NCI-H2171 (cell line): ENCODE measurements around the gene ARHGEF19.
"Not testable (repeated sequence)": the region's sequence is repeated elsewhere in the genome, so short reads cannot be mapped to it uniquely, and the experiment has no call there.

Experiments
- DNase-seq: peaks from one replicate; lab custom pipeline; 2025; lab: John Stamatoyannopoulos, UW

Gene ARHGEF19

DNA sequence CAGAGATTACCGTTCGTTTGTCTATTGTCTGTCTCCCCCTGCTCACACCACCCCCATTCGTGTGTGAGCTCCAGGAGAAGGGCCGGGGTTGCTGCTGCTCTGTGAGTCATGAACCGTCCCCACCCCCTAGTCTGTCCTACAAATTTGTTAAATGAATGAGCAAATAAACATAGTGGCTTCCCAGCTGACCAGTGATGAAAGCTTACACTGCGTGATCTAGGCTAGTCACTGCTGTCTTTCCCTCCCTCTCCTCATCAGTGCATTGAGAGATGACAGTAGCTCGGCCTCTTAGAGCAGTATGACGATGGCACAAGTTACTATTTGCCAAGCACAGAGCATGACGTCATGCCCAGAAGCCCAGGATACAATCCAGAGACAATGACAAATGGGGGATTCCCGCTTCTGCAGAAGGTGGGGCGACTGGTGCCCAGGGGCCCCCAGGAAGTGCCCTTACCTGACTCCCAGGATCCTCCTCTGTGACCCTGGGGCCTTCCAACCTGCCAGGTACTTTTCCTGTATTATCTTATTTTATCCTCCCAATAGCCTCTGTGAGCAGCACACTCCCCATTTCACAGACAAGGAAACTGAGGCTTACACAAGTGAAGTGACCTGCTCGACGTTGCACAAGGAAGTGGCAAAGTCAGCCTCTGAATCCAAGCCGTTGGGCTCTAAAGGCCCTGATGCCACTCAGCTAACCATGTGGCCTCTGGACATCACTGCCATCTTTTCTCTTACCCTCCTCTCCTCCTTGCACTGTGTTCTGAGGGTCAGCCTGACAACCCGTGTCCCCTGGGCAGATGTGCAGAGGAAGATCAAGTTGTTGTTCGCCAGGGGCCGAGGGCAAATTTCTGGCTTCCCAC lies 48.0 kb downstream of the ARHGEF19 start:
- no peak for DNase-seq

GRCh38 chr1:16163608-16164212 lies 48.7 kb downstream of the ARHGEF19 start:
- not testable (repeated sequence) for DNase-seq

GRCh38 chr1:16162163-16162822 lies 50.2 kb downstream of the ARHGEF19 start:
- no peak for DNase-seq

- DNase-seq: no peak
These were observed 50.7 kb downstream of the ARHGEF19 start for GRCh38 chr1:16161717-16162116.

GRCh38 chr1:16158993-16159831 lies 53.2 kb downstream of the ARHGEF19 start:
- no peak for DNase-seq

- DNase-seq: no peak
These were observed 54.4 kb downstream of the ARHGEF19 start for GRCh38 chr1:16158025-16158424.

DNA sequence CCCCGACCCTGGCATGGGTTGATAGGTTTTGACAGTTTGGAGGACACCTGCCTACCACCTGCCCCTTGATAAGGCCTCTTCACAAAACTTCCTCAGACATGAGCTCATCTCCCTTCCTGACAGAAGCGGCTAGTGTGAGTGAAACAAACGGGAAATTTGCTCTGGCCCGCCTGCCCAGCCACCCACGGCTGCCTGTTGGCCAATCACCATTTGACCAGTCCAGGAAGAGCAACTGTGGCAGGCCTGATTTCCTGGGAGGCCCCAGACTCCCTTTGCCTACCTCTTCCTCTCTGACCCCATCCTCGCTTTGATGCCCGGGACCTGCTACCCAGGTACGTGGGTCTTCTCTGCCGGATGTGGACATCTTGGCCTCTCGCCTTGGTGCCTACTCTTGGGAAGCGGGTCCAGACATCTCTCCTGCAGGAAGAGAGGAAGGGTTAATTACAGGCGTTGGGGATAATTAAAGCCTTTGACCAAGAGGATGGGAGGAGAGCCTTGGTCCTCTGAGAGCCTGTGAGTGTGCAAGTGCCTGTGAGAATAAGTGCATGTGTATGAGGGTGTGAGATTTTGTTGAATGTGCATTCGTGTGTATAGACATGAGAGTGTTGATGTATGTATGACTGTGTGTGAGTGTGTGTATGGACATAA lies 55.5 kb downstream of the ARHGEF19 start:
- DNase-seq: no peak

DNA sequence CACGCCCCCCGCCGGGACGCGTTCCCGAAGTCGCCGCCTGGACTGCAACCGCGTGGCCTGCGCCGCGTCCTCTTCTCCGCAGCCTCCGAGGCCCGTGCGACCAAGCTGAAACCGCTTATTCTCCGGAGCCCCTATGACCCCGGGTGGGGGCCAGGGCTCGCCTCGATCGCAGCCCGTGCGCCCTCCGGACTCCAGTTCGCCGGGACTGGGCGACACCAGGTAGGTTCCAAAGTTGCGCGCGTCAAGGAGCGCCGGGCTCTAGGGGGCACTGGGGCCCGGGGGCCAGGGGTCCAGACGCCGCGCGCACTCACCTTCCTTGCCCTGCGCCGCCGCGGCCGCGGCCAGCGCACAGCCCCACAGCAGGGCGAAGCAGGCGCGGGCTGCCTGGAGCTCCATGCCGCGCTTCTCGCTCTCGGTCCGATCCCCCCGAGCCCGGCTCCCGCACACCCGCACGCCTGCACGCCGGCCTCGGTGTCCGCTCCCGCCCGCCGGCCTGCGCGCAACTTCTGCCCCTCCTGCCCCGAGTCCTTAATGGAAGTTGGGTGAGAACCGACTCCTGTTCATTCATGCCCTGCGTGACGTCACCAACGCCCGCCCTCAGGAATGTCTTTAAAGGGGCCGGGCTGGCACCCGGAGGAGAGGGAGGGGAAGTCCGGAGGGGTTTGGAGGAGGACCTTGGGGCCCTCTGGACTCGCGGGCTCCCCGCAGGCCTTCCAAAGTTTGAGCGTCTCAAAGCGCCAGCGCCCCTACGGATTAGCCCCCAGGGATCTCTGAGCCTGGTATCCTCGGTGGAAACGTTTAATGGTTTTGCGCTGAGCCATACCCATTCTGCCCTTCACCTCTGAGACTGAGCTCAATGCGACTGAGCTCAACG lies 56.7 kb downstream of the ARHGEF19 start, which contains the start of gene EPHA2:
TSS of gene EPHA2 (minus strand) at position 533 of the 874 bp plus-strand sequence. CDS start at position 396, 137 bp downstream.
- peak; percentile 14 for DNase-seq

DNA sequence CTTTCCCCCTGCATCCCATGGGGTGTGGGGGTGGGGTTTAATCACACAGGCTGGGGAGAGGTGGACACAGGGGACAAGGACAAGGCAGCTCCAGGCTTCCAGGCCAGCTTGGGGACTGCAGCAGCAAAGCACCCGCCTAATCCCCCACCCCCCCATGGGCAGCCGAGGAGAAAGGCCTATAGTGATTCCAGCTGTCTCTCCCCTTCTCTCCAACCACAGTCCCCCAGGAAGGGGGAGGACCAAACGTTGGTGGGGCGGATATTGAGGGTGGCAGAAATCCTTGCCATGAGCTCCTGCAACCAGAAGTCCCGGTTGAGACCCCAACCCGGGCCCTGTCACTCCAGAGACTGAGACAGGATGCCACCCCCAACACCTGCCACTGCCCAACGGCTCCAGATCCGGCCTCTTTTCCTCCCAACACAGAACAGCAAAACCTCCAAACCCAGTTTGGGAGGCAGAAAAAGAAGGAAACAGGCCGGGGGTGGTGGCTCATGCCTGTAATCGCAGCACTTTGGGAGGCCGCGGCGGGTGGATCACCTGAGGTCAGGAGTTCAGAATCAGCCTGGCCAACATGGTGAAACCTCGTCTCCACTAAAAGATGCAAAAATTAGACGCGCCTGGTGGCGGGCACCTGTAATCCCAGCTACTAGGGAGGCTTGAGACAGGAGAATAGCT lies 58.3 kb downstream of the ARHGEF19 start:
- DNase-seq: no peak

DNA sequence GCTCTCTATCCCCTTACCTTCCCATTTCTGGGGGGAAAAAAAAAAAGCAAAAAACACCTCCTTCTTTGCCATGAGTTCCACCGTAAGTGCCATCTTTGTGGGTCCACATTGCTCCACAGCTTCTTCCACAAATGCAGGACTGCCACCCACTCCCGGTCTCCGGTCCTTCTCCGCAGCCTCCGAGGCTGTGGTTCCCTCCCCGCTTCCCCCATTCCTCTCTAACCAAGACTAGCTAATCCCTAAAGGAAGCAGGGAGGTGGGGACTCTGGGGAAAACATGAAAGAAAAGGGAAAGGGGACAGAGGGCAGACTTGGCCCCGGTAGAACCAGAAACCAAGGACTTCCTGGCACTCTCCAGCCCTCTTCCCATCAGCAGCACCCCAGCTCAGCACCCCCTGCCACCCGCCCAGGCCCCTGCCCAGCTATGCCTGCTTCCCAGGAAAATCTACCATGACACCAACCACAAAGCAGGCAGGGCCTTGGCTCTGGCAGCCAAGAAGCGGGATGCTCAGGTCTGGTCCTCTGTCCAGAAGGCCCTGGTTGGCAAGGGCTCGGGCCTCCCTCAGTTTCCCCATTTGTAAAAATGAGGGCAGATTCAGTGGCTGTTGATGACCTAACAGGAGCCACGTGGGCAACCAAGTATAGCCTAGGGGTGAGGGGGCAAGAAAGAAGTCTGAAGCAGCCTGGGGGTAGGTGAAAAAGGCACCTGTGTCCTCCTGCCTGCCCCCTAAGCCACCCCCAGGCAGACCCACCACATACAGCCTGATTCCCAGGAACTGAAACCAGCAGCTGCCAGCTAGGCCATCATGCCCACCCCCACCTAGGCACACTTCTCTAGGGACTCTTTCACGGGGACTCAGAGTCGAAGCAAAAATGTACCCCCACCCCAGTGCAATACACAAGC lies 59.1 kb downstream of the ARHGEF19 start:
- no peak for DNase-seq

DNA sequence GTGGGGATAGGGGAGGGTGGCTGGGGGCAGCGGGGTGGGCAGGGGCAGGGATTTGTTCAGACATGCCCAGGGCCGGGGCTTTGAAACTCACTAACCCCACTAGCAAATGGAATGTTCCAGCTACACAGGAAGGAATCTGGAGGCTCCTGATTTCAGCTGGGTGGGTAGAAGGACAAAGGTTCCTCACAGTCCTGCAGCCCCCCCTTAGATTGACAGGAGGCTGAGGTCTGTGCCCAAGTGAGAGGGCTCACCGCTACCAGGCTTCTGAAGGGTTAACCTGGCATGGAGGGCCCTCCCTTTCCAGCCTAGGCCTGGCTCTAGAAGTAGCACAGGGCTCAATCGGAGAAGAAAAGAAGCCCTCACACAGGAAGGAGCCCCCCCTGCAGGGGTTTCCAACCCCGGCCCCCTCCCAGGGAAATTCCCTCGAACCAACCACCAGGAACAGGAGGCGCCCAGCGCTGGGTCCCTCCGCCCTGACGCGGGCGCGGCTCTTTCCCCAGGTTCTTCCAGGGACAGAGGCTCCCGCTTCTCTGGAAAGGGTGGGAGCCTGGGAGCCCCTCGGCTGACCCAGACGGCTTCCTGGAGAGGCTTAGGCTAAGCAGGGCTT lies 59.9 kb downstream of the ARHGEF19 start:
- no peak for DNase-seq

DNA sequence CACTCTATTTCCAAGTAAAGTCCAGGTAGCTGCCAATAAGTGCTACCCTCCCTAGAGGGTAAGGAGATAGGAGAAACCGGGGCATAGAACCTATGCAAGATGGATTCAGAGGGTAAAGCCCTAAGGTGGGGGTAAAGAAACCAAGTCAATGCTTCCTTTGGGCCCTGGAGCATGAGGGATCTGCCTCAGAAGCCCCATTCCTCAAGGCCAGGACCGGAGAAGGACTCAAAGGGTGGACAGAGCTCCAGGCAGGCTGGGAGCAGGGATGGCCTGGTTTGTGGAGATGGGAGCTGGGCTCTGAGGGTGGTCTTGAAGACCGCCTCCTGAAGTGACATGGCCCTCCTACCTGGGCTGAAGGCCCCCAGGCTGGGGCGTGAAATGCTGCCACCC lies 60.5 kb downstream of the ARHGEF19 start:
- DNase-seq: no peak

DNA sequence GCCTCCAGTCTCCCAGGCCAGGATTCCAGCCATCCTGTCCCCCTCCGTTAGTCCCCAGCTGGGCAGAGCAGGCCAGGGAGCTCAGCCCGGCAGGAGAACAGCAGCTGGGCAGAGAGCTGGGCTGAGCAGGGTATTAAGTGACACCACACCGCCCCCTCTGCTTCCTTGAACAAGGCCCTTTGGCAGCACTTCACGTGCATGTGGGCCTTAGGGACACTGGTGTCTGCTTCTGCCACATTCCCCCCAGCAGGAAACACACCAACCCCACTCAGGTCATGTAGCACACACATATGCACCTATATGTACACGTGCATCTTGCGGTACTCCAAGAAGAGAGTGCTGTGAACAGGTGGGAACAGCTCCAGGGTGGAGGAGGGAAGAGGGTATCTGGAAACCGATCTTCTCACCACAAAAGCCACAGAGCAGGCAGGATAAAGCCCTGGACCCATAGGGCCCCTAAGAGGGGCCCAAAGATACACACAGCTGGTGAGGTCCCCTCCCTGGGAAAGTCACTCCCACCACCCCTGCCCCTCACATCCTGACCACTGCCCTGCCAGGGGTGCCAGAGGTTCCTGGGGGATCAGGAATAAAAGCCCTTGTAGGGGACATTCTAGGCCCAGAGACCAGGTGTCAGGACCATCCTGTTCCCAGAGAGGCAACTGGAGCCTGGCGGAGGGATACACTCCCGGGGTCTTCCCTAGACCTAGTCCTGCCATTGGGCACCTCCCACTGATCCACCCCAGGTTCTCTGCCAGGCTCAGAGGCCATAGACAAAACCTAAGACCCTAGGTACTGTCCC lies 61.1 kb downstream of the ARHGEF19 start:
- DNase-seq: no peak

DNA sequence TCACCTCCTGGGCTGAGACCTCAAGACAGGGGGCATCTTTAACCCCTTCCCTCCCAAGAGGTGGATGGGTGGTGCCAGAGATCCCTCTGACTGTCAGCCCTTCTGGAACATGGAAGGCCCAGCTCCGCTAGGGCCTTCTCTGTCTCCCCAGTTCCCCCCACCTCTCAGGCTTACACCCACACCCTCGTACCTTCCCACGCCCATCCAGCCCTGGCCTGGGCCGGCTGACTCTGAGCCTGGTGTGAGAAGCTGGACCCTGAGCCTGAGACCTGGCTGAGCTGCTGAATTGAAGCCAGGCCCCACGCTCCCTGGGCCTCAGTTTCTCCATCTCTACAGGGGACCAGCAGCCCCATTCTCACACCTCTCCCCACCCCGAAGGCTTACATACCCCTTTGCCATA lies 61.9 kb downstream of the ARHGEF19 start:
- no peak for DNase-seq

- DNase-seq: no peak
These were observed 62.6 kb downstream of the ARHGEF19 start for GRCh38 chr1:16149702-16150488.

GRCh38 chr1:16149146-16149545 lies 63.3 kb downstream of the ARHGEF19 start:
- no peak for DNase-seq
